ENCODE results near the gene PLXNA1. TPM values are rescaled to one million over a fixed set of nuclear protein-coding genes. Genes with fewer than 3 reads are reported as not detected.

PLXNA1 gene
- polyA plus RNA-seq, 1 of the 3 experiments (the other 2 are of a cell fraction), result 48.1 TPM

DNA sequence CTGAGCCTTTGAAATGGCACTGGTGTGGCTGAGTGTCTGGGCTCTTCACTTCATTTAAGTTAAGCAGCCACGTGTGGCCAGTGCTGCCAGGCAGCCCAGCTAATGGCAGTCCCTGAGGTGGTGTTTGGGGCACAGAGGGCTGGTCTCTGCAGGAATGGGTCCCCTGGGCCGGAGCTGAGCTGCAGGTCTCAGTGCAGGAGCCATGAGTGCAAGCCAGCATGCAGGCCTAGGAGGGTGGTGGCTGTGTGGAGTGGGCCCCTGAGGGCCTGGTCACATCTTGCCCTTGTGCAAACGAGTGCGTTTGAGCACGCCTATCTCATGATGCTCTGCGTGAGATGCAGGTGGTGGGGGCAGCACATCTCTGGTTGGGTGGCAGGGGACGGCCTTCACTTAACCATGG is 48.9 kb downstream of the PLXNA1 start (continued):
- TF ChIP-seq REST (IDR thresholded peaks at IDR 0.05; ENCODE audit: low read depth, low read length) (no peak), TCF12 (IDR thresholded peaks at IDR 0.05) (no peak), NFIC (IDR thresholded peaks at IDR 0.05; ENCODE audit: borderline replicate concordance) (no peak), GABPA (IDR thresholded peaks at IDR 0.05; ENCODE audit: low read depth) (no peak)

DNA sequence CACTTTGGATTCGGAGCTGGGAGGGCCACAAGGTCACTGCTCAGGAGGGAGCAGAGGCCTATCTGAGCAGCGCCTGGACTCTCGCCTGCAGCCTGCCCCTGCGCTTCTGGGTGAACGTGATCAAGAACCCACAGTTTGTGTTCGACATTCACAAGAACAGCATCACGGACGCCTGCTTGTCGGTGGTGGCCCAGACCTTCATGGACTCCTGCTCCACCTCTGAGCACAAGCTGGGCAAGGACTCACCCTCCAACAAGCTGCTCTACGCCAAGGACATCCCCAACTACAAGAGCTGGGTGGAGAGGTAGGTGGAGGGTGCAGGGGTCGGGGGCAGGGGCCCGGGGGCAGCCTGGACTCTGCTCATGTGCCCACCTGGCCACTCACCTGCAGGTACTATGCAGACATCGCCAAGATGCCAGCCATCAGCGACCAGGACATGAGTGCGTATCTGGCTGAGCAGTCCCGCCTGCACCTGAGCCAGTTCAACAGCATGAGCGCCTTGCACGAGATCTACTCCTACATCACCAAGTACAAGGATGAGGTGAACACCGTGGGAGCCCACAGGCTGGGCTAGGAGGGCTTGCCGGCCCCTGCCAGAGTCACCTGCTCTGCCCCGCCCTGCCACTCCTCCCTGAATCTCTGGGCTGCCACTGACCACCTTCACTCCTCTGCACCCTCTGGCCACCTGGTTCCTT is 49.5 kb downstream of the PLXNA1 start:
- CTCF ChIA-PET, result interaction anchor here (1.0 kb wide), 1 partner anchor 10 kb away, joined by 3 read pairs; no protein-coding TSS in a partner anchor
- Histone ChIP-seq H3K9ac (no peak overlapping the region), H3K27ac (ENCODE audit: low read depth in 2 of 2, low read length in 1 of 2) (no peak overlapping the region), H3F3A (replicated peaks; ENCODE audit: insufficient read depth) (peaks cover 3% of the 10 kb centered on the region), H3K4me3 (ENCODE audit: low read depth in 2 of 2, low read length in 1 of 2) (no peak overlapping the region), H3K36me3 (replicated peaks in 1 of 2; ENCODE audit: control insufficient read depth in 1 of 2, insufficient read depth in 2 of 2, low read length in 1 of 2) (peaks cover 6 to 78% of the 10 kb centered on the region in 2 experiments), H3K9me2 (no peaks in the 10 kb centered on the region), H3K4me2 (no peak overlapping the region), H2AFZ (ENCODE audit: low read depth) (no peak overlapping the region), H3K79me2 (ENCODE audit: insufficient read depth) (no peaks in the 10 kb centered on the region), H3K9me3 (no peaks in the 10 kb centered on the region), H3K4me1 (ENCODE audit: control insufficient read depth in 1 of 2, insufficient read depth in 2 of 2, low read depth in 1 of 2, low read length in 1 of 2) (no peaks in the 10 kb centered on the region), H3K27me3 (ENCODE audit: insufficient read depth) (no peaks in the 10 kb centered on the region), H4K20me1 (ENCODE audit: insufficient read depth) (no peaks in the 10 kb centered on the region)
- TF ChIP-seq YY1 (IDR thresholded peaks at IDR 0.05; ENCODE audit: low read depth) (no peak), SIN3A (IDR thresholded peaks at IDR 0.05; ENCODE audit: borderline replicate concordance, low read depth, low read length) (no peak), CHD2 (IDR thresholded peaks at IDR 0.05; ENCODE audit: low read length, partially characterized antibody) (no peak), REST (IDR thresholded peaks at IDR 0.05; ENCODE audit: low read depth, low read length) (no peak), RCOR1 (IDR thresholded peaks at IDR 0.05; ENCODE audit: low read length) (no peak), FOXJ3 (CRISPR knock-in tag; IDR thresholded peaks at IDR 0.05) (no peak), RXRA (IDR thresholded peaks at IDR 0.05; ENCODE audit: borderline replicate concordance, low read depth) (no peak), FOSL2 (IDR thresholded peaks at IDR 0.05; ENCODE audit: borderline replicate concordance, low read depth) (no peak), TAF1 (IDR thresholded peaks at IDR 0.05; ENCODE audit: borderline replicate concordance, low read depth, low read length) (no peak), GATA2 (CRISPR knock-in tag; IDR thresholded peaks at IDR 0.05) (no peak), NRF1 (IDR thresholded peaks at IDR 0.05; ENCODE audit: low read depth, low read length) (no peak), POLR2AphosphoS5 (IDR thresholded peaks at IDR 0.05; ENCODE audit: low read depth, low read length) (no peak), RFX5 (IDR thresholded peaks at IDR 0.05; ENCODE audit: low read length) (no peak), MXI1 (IDR thresholded peaks at IDR 0.05; ENCODE audit: low read depth, low read length) (no peak), RAD21 (IDR thresholded peaks at IDR 0.05; ENCODE audit: low read length) (no peak)
- TF ChIP-seq, protein P1, sequence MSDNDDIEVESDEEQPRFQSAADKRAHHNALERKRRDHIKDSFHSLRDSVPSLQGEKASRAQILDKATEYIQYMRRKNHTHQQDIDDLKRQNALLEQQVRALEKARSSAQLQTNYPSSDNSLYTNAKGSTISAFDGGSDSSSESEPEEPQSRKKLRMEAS (IDR thresholded peaks at IDR 0.05; ENCODE audit: low read depth), result no peak
- WGBS (ENCODE audit: low lambda C conversion rate), result 97% methylated on average over 7 of the region's 21 CpGs
- DNase-seq, result no peak
- POLR2A ChIA-PET, result no interaction called here

Data from SK-N-SH (cell line).